HepG2 (cell line): ENCODE data around the gene EMILIN3. TPM values are rescaled to one million over a fixed set of nuclear protein-coding genes. Genes with fewer than 3 reads are reported as not detected.

Source experiments
- ATAC-seq: fragments of 200-7000 bp; cut with Tn5 transposase; 3 replicates; pipeline ENCODE4 v1.9.1; 2020; ENCODE audit warnings: mild to moderate bottlenecking, moderate library complexity
- BruUV-seq: library from RNA; stranded (reverse); fragments of 400-500 nt; replicated peaks from 2 replicates; lab custom pipeline; 2021; lab: Mats Ljungman, UMichigan
- CTCF ChIA-PET: fragments of 300-600 bp; formaldehyde crosslinking; extraction: SDS; loops from one replicate; lab custom pipeline; 2021; ENCODE audit warnings: low total read pairs, inconsistent platforms, low intra/inter-chr PET ratio; lab: Yijun Ruan, JAX
- POLR2A ChIA-PET: fragments of 350-600 bp; sonication (Branson Sonifier 250); formaldehyde crosslinking; loops from one replicate; lab custom pipeline; 2020; ENCODE audit warnings: antibody characterized with exemption, inconsistent platforms; lab: Yijun Ruan, JAX
- DNase-seq: peaks from one replicate; pipeline ENCODE4 v3.0.0-alpha.2; 2015; ENCODE audit warnings: low spot score
- FAIRE-seq: peaks from 3 replicates; lab custom pipeline; 2011; peaks lifted over from hg19 to GRCh38; lab: Jason Lieb, UNC
- H2AFZ ChIP-seq: one replicate; pipeline ENCODE4 v1.6.1; 2011; ENCODE audit warnings: low read length, inconsistent platforms
- H3K27ac ChIP-seq: fragments of 300-600 bp; 3 replicates; pipeline ENCODE4 v1.8.0; 2011; ENCODE audit warnings: mixed run types, mild to moderate bottlenecking, mixed read lengths, low read length, inconsistent platforms; ENCODE audit not compliant: insufficient read depth; ENCODE audit errors: extremely low read length
- H3K27me3 ChIP-seq, 2 experiments: fragments of 200-600 bp in 1 of 2; 2 replicates in 1 of 2; 3 replicates in 1 of 2; pipeline versions ENCODE4 v1.6.0 to v1.8.0; 2011; ENCODE audit warnings: low read length in 2 of 2, mild to moderate bottlenecking in 2 of 2, moderate library complexity in 2 of 2, inconsistent platforms in 1 of 2; ENCODE audit not compliant: insufficient read depth in 2 of 2, control insufficient read depth in 1 of 2
- H3K36me3 ChIP-seq, 2 experiments: fragments of 200-600 bp in 1 of 2; replicated peaks in 1 of 2; 2 replicates in 1 of 2; 3 replicates in 1 of 2; pipeline versions ENCODE4 v1.5.1 to v1.8.0; 2011; ENCODE audit warnings: low read length in 2 of 2, inconsistent platforms in 1 of 2; ENCODE audit not compliant: insufficient read depth in 2 of 2, control insufficient read depth in 1 of 2
- H3K4me1 ChIP-seq: 2 replicates; pipeline ENCODE4 v1.5.1; 2012; ENCODE audit warnings: low read length, inconsistent platforms; ENCODE audit not compliant: insufficient read depth
- H3K4me2 ChIP-seq: 2 replicates; pipeline ENCODE4 v1.6.0; 2011; ENCODE audit warnings: low read depth, low read length, inconsistent platforms
- H3K4me3 ChIP-seq, 3 experiments: fragments of 200-600 bp in 1 of 3; sonication (generic), shearing (Covaris generic) in 1 of 3; replicated peaks in 1 of 3; 2 replicates each; pipeline ENCODE4 v1.5.1; 2011 to 2016; ENCODE audit warnings: low read length in 3 of 3, inconsistent platforms in 2 of 3, low read depth in 2 of 3, mild to moderate bottlenecking in 2 of 3, control low read depth in 1 of 3, mixed read lengths in 1 of 3; ENCODE audit not compliant: insufficient read depth in 1 of 3
- H3K79me2 ChIP-seq: one replicate; pipeline ENCODE4 v1.6.1; 2011; ENCODE audit warnings: low read length, inconsistent platforms; ENCODE audit not compliant: insufficient read depth
- H3K9ac ChIP-seq: 2 replicates; pipeline ENCODE4 v1.6.0; 2011; ENCODE audit warnings: mild to moderate bottlenecking, low read depth, low read length, inconsistent platforms; ENCODE audit not compliant: insufficient read depth
- H3K9me3 ChIP-seq: 2 replicates; pipeline ENCODE4 v1.5.1; 2012; ENCODE audit warnings: mild to moderate bottlenecking, low read length
- H4K20me1 ChIP-seq: 2 replicates; pipeline ENCODE4 v1.6.0; 2011; ENCODE audit warnings: inconsistent platforms, mild to moderate bottlenecking, low read length, moderate library complexity; ENCODE audit not compliant: insufficient read depth
- BHLHE40 ChIP-seq: IDR thresholded peaks from 2 replicates; pipeline ENCODE4 v1.6.1; 2011; ENCODE audit warnings: low read length, improper control_type of control experiment
- BORCS8-MEF2B ChIP-seq: sonication (generic); formaldehyde crosslinking; IDR thresholded peaks from 2 replicates; pipeline ENCODE4 v1.8.0; 2022; ENCODE audit warnings: mild to moderate bottlenecking, missing genetic modification reagents
- EZH2 ChIP-seq: conservative IDR thresholded peaks from 2 replicates; pipeline ENCODE4 v1.6.1; 2012; ENCODE audit warnings: mild to moderate bottlenecking, low read depth, low read length, moderate library complexity
- HMG20B ChIP-seq: conservative IDR thresholded peaks from 2 replicates; pipeline ENCODE4 v1.6.1; 2016; ENCODE audit warnings: missing genetic modification reagents, missing compliant biosample characterization
- HOXA3 ChIP-seq: sonication (generic); formaldehyde crosslinking; IDR thresholded peaks from 2 replicates; pipeline ENCODE4 v1.5.0; 2020; ENCODE audit warnings: missing genetic modification reagents
- NFIB ChIP-seq: sonication (generic); formaldehyde crosslinking; IDR thresholded peaks from 2 replicates; pipeline ENCODE4 v1.9.0; 2021; ENCODE audit warnings: missing genetic modification reagents, mild to moderate bottlenecking, borderline replicate concordance
- TEAD2 ChIP-seq: sonication (generic); formaldehyde crosslinking; IDR thresholded peaks from 2 replicates; pipeline ENCODE4 v1.9.0; 2021; ENCODE audit warnings: missing genetic modification reagents
- ZBTB4 ChIP-seq: sonication (generic); formaldehyde crosslinking; IDR thresholded peaks from 2 replicates; pipeline ENCODE4 v1.4.0; 2020; ENCODE audit warnings: missing genetic modification reagents, mild to moderate bottlenecking, borderline replicate concordance
- ZNF143 ChIP-seq: sonication (generic); formaldehyde crosslinking; IDR thresholded peaks from 2 replicates; pipeline ENCODE4 v1.4.0; 2020; ENCODE audit warnings: missing genetic modification reagents
- ZNF616 ChIP-seq: sonication (generic); formaldehyde crosslinking; IDR thresholded peaks from 2 replicates; pipeline ENCODE4 v1.5.0; 2020; ENCODE audit warnings: low read depth, mild to moderate bottlenecking, missing genetic modification reagents
- WGBS: methylation state at CpG from one replicate; pipeline ENCODE4 v1.1.6; 2017; ENCODE audit warnings: low lambda C conversion rate; 5-methylcytosine and 5-hydroxymethylcytosine counted together
- in situ Hi-C: cut with HindIII; loops from 2 replicates; pipeline ENCODE4 v1.10.0; 2017; ENCODE audit warnings: low pct_unique_long_range_greater_than_20kb; ENCODE audit not compliant: extremely low pct_ligation_motif_present
- intact Hi-C: fragments of 100-400 bp; cut with micrococcal nuclease; formaldehyde crosslinking; loops from one replicate; pipeline ENCODE4 v1.10.0; 2022; ENCODE audit not compliant: unreplicated experiment
- polyA plus RNA-seq, 8 experiments: library from polyadenylated mRNA; depleted of rRNA in 3 of 8; stranded (reverse) in 7 of 8; unstranded in 1 of 8; fragments of >200 nt; fragmentation: Illumina TruSeq in 4 of 8; extraction: Trizol in 4 of 8; gene quantifications; 2 replicates each; pipeline versions ENCODE4 v1.2.1 to v1.2.3, GENCODE V29; 2011 to 2016; ENCODE audit warnings: low read depth in 4 of 8, missing spikeins in 1 of 8, mixed read lengths in 1 of 8; ENCODE audit not compliant: insufficient read depth in 1 of 8
- total RNA-seq, 5 experiments: library from RNA; depleted of rRNA; stranded (reverse); fragments of >200 nt; fragmentation: Illumina TruSeq; extraction: Trizol; gene quantifications; 2 replicates each; pipeline ENCODE4 v1.2.3, GENCODE V29; 2016; ENCODE audit warnings: low read depth in 1 of 5

The EMILIN3 gene
- total and polyA plus RNA-seq, 2 of the 13 experiments (the other 11 are each of a cell fraction or from before 2014, with no cell fraction given): 0.25 to 0.29 TPM

- H3K27me3 ChIP-seq: peaks cover 28 to 54% of the 10 kb centered on the region in 2 experiments
Measured at GRCh38 chr20:41367393-41367695, 726 bp upstream of the EMILIN3 start.

More at GRCh38 chr20:41367393-41367695, 726 bp upstream of the EMILIN3 start:
- DNase-seq: no peak
- BruUV-seq: no TSS peak
- peaks cover 14% of the 10 kb centered on the region for H3K4me1 ChIP-seq
- TF ChIP-seq NFIB (0 out of 2 replicates have a peak, but pooled peaks have one; percentile 48), HMG20B (no peak), BHLHE40 (no peak), ZNF143 (CRISPR knock-in tag) (no peak), EZH2 (peak; percentile 77; the same call in 1 of the 2 replicates), HOXA3 (CRISPR knock-in tag) (no peak), ZBTB4 (CRISPR knock-in tag) (0 out of 2 replicates have a peak, but pooled peaks have one; percentile 10), BORCS8-MEF2B (0 out of 2 replicates have a peak, but pooled peaks have one; percentile 11), ZNF616 (CRISPR knock-in tag) (no peak), TEAD2 (CRISPR knock-in tag) (no peak)
- CTCF ChIA-PET: no interaction called here
- H3K9ac ChIP-seq: no peak overlapping the region
- ATAC-seq: peak; percentile 2; the same call in 2 of the 3 replicates
- peak overlapping the region in 1 of 3 experiments; percentile 66; a peak in 1 of 6 replicates for H3K4me3 ChIP-seq
- WGBS: 53% methylated on average over 13 of the region's 13 CpGs
- H3K4me2 ChIP-seq: peak overlapping the region; percentile 80
- POLR2A ChIA-PET: no interaction called here
- no peak for FAIRE-seq
- H3K79me2 ChIP-seq: no peaks in the 10 kb centered on the region
- in situ Hi-C loops (no loop called here), intact Hi-C loops (no loop called here)
- H3K9me3 ChIP-seq: no peaks in the 10 kb centered on the region
- H2AFZ ChIP-seq: no peak overlapping the region
- H3K36me3 ChIP-seq: no peaks in the 10 kb centered on the region
- H4K20me1 ChIP-seq: no peaks in the 10 kb centered on the region
- no peak overlapping the region for H3K27ac ChIP-seq
